ENCODE results near the gene RNF187.
A peak's percentile ranks its signal among the peaks of the same experiment; 100 is the strongest.

Gene RNF187

GRCh38 chr1:228487336-228488124 is at the start of gene RNF187:
TSS of gene RNF187 (plus strand) at chr1:228487382.
- TF ChIP-seq CTCF (conservative IDR thresholded peaks at IDR 0.05; ENCODE audit: low read depth, low read length), result no peak
- H3K4me3 ChIP-seq (ENCODE audit: low read length), result peak within 1 kb of the TSS; percentile 88
- DNase-seq (ENCODE audit: low read depth), result no peak

- TF ChIP-seq CTCF (conservative IDR thresholded peaks at IDR 0.05; ENCODE audit: low read depth, low read length), result no peak
- DNase-seq (ENCODE audit: low read depth), result no peak
- H3K4me3 ChIP-seq (ENCODE audit: low read length), result no peak overlapping the region
Observed at GRCh38 chr1:228437424-228437962, 49.7 kb upstream of the RNF187 start.

DNA sequence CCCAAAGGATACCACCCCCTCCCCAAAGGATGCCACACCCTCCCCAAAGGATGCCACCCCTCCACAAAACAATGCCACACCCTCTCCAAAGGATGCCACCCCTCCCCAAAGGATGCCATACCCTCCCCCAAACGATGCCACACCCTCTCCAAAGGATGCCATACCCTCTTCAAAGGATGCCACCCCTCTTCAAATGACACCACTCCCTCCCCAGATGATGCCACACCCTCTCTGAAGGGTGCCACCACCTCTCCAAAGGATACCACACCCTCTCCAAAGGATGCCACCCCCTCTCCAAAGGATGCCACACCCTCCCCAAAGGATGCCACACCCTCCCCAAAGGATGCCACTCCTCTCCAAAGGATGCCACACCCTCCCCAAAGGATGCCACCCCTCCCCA is 48.9 kb upstream of the RNF187 start:
- TF ChIP-seq CTCF (conservative IDR thresholded peaks at IDR 0.05; ENCODE audit: low read depth, low read length), result no peak
- no peak overlapping the region for H3K4me3 ChIP-seq (ENCODE audit: low read length)
- no peak for DNase-seq (ENCODE audit: low read depth)

DNA sequence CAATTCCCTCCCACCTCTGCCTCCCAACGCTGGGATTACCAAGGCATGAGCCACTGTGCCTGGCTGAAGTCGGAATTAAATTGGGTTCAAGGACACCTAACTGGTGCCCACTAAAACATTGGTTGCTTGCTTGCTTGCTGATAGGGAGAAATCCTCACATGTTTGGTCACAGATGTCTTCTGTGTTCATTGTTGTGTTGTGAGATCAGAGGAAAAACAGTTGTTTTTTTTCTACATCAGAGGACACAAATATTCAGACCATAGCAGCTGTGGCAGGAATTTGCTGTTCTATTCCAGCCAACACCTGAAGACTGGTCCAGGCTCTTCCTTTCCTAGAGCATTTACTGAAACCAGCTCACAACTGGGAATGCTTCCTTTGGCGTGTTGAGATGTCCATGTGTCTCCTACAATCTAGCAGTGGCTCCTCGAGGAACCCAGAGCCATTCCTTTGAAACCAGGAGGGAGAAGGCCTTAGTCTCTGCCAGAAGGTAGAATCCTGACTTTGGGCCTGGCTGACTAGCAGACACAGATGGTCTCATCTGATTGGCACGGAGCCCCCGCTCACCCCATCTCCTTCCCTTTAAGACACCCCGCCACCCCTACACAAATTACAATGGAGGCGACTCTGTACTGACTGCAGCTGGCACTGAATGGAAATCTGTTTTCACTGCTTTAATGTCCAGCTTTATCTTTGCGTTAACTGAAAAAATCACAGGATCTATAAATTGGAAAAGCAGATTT is 46.3 kb upstream of the RNF187 start:
- TF ChIP-seq CTCF (conservative IDR thresholded peaks at IDR 0.05; ENCODE audit: low read depth, low read length), result no peak
- H3K4me3 ChIP-seq (ENCODE audit: low read length), result no peak overlapping the region
- DNase-seq (ENCODE audit: low read depth), result no peak

- H3K4me3 ChIP-seq (ENCODE audit: low read length), result no peak overlapping the region
- no peak for DNase-seq (ENCODE audit: low read depth)
- no peak for TF ChIP-seq CTCF (conservative IDR thresholded peaks at IDR 0.05; ENCODE audit: low read depth, low read length)
Observed at GRCh38 chr1:228443395-228443794, 43.8 kb upstream of the RNF187 start.

GRCh38 chr1:228445490-228445842 is 41.7 kb upstream of the RNF187 start:
- no peak for DNase-seq (ENCODE audit: low read depth)
- no peak for TF ChIP-seq CTCF (conservative IDR thresholded peaks at IDR 0.05; ENCODE audit: low read depth, low read length)
- H3K4me3 ChIP-seq (ENCODE audit: low read length), result peak overlapping the region; percentile 62
